MCF 10A (cell line): Measurements from ENCODE around the gene L3MBTL4. TPM values are rescaled to one million over a fixed set of nuclear protein-coding genes. Genes with fewer than 3 reads are reported as not detected.

Experiments
- BruUV-seq: library from RNA; stranded (reverse); fragments of 400-500 nt; replicated peaks from 2 replicates; lab custom pipeline; 2021; lab: Mats Ljungman, UMichigan
- CTCF ChIA-PET: fragments of 300-600 bp; sonication (Branson Sonifier 250); formaldehyde crosslinking; extraction: SDS; loops from one replicate; lab custom pipeline; 2021; ENCODE audit warnings: antibody characterized with exemption, inconsistent platforms; lab: Yijun Ruan, JAX
- POLR2A ChIA-PET: fragments of 300-600, 350-650 bp; sonication (Branson Sonifier 250); formaldehyde crosslinking; extraction: SDS; loops from one replicate; lab custom pipeline; 2020; ENCODE audit warnings: antibody characterized with exemption, inconsistent platforms; lab: Yijun Ruan, JAX
- DNase-seq: peaks from one replicate; pipeline ENCODE4 v3.0.0-alpha.2; 2018; ENCODE audit not compliant: unreplicated experiment
- H3K27ac Mint-ChIP-seq: one replicate; pipeline ENCODE4 v1.8.0; 2022; ENCODE audit warnings: mild to moderate bottlenecking, low read depth, mixed read lengths; ENCODE audit not compliant: unreplicated experiment
- H3K27me3 Mint-ChIP-seq: one replicate; pipeline ENCODE4 v1.8.0; 2022; ENCODE audit warnings: mixed read lengths; ENCODE audit not compliant: insufficient read depth, unreplicated experiment
- H3K36me3 Mint-ChIP-seq: one replicate; pipeline ENCODE4 v1.8.0; 2022; ENCODE audit warnings: mild to moderate bottlenecking, moderate library complexity, mixed read lengths; ENCODE audit not compliant: insufficient read depth, unreplicated experiment
- H3K4me1 Mint-ChIP-seq: one replicate; pipeline ENCODE4 v1.8.0; 2022; ENCODE audit warnings: mixed read lengths; ENCODE audit not compliant: insufficient read depth, unreplicated experiment
- H3K4me3 Mint-ChIP-seq: one replicate; pipeline ENCODE4 v1.8.0; 2022; ENCODE audit warnings: mild to moderate bottlenecking, moderate library complexity, mixed read lengths; ENCODE audit not compliant: unreplicated experiment
- H3K9me3 Mint-ChIP-seq: one replicate; pipeline ENCODE4 v1.8.0; 2022; ENCODE audit warnings: mixed read lengths; ENCODE audit not compliant: unreplicated experiment
- intact Hi-C: fragments of 100-400 bp; cut with micrococcal nuclease; formaldehyde crosslinking; loops from 2 replicates; pipeline ENCODE4 v1.14.1; 2022
- total RNA-seq: library from RNA; stranded (reverse); gene quantifications from 2 replicates; pipeline ENCODE4 v1.2.3, GENCODE V29; 2022
- TF ChIP-seq, protein P1 (sequence below): fragments of 200-600 bp; IDR thresholded peaks from one replicate; pipeline ENCODE4 v1.8.0; 2022; ENCODE audit warnings: antibody characterized with exemption, mild to moderate bottlenecking; ENCODE audit not compliant: unreplicated experiment

Gene L3MBTL4
- total RNA-seq, 1 experiment from 2014 or later = not detected

GRCh38 chr18:6161549-6161948, 253.2 kb downstream of the L3MBTL4 start:
- H3K36me3 Mint-ChIP-seq = no peaks in the 10 kb centered on the region
- TF ChIP-seq, protein P1, sequence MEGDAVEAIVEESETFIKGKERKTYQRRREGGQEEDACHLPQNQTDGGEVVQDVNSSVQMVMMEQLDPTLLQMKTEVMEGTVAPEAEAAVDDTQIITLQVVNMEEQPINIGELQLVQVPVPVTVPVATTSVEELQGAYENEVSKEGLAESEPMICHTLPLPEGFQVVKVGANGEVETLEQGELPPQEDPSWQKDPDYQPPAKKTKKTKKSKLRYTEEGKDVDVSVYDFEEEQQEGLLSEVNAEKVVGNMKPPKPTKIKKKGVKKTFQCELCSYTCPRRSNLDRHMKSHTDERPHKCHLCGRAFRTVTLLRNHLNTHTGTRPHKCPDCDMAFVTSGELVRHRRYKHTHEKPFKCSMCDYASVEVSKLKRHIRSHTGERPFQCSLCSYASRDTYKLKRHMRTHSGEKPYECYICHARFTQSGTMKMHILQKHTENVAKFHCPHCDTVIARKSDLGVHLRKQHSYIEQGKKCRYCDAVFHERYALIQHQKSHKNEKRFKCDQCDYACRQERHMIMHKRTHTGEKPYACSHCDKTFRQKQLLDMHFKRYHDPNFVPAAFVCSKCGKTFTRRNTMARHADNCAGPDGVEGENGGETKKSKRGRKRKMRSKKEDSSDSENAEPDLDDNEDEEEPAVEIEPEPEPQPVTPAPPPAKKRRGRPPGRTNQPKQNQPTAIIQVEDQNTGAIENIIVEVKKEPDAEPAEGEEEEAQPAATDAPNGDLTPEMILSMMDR = no peak
- ChIA-PET CTCF (interaction anchor here (0.6 to 0.7 kb wide), 2 partner anchors 56 to 283 kb away, joined by 3 to 5 read pairs; no protein-coding TSS in a partner anchor), POLR2A (no interaction called here)
- no peak for DNase-seq
- no peaks in the 10 kb centered on the region for H3K4me1 Mint-ChIP-seq
- intact Hi-C loops = no loop called here
- H3K4me3 Mint-ChIP-seq = no peak overlapping the region
- H3K27me3 Mint-ChIP-seq = no peaks in the 10 kb centered on the region
- H3K27ac Mint-ChIP-seq = no peak overlapping the region
- peaks cover 16% of the 10 kb centered on the region for H3K9me3 Mint-ChIP-seq
- BruUV-seq = no TSS peak

GRCh38 chr18:6159426-6159825, 255.3 kb downstream of the L3MBTL4 start:
- H3K27ac Mint-ChIP-seq = no peak overlapping the region
- intact Hi-C loops = no loop called here
- no TSS peak for BruUV-seq
- CTCF ChIA-PET = interaction anchor here (0.6 to 0.7 kb wide), 3 partner anchors 120 to 689 kb away, joined by 3 to 6 read pairs (median 5); no protein-coding TSS in a partner anchor
- no peaks in the 10 kb centered on the region for H3K27me3 Mint-ChIP-seq
- H3K4me1 Mint-ChIP-seq = no peaks in the 10 kb centered on the region
- peaks cover 16% of the 10 kb centered on the region for H3K9me3 Mint-ChIP-seq
- H3K4me3 Mint-ChIP-seq = no peak overlapping the region
- no peaks in the 10 kb centered on the region for H3K36me3 Mint-ChIP-seq
- DNase-seq = no peak
- TF ChIP-seq, protein P1 = no peak
- POLR2A ChIA-PET = no interaction called here

DNA sequence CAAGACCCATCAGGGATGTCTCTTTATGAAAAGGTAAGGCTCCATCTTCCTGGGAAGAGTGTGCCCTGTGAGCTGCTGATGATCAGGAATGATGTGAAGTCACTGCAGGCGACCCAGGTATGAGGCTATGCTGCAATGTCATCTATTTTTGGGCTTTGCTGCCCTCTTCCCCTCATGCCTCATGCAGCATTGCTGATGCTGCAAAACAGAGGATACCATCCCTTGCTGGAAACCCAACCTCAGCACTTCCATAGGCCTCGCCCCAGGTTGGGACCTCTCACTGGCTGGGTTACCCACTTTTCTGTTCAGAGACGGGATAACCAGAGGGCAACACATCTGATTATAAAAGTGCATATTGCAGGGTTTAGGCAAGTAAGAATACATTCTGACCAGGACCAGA, 255.8 kb downstream of the L3MBTL4 start:
- H3K4me3 Mint-ChIP-seq = no peak overlapping the region
- no peaks in the 10 kb centered on the region for H3K4me1 Mint-ChIP-seq
- no peak overlapping the region for H3K27ac Mint-ChIP-seq
- POLR2A ChIA-PET = no interaction called here
- no TSS peak for BruUV-seq
- intact Hi-C loops = no loop called here
- no peaks in the 10 kb centered on the region for H3K36me3 Mint-ChIP-seq
- no peaks in the 10 kb centered on the region for H3K27me3 Mint-ChIP-seq
- CTCF ChIA-PET = interaction anchor here (0.7 kb wide), 1 partner anchor 508 kb away, joined by 5 read pairs; no protein-coding TSS in a partner anchor
- no peak for DNase-seq
- peaks cover 17% of the 10 kb centered on the region for H3K9me3 Mint-ChIP-seq
- TF ChIP-seq, protein P1 = no peak

- TF ChIP-seq, protein P1 = no peak
- no TSS peak for BruUV-seq
- ChIA-PET POLR2A (no interaction called here), CTCF (no interaction called here)
- Mint-ChIP-seq H3K27ac (no peak overlapping the region), H3K9me3 (peaks cover 15% of the 10 kb centered on the region), H3K36me3 (no peaks in the 10 kb centered on the region), H3K4me3 (no peak overlapping the region), H3K4me1 (no peaks in the 10 kb centered on the region), H3K27me3 (no peaks in the 10 kb centered on the region)
- DNase-seq = no peak
- intact Hi-C loops = no loop called here
These were observed 258.3 kb downstream of the L3MBTL4 start for GRCh38 chr18:6156446-6156845.
